ENCODE data around the gene COL10A1. TPM values are rescaled to one million over a fixed set of nuclear protein-coding genes. Genes with fewer than 3 reads are reported as not detected.

Gene COL10A1
- total RNA-seq, 1 experiment from 2014 or later, result not detected

DNA sequence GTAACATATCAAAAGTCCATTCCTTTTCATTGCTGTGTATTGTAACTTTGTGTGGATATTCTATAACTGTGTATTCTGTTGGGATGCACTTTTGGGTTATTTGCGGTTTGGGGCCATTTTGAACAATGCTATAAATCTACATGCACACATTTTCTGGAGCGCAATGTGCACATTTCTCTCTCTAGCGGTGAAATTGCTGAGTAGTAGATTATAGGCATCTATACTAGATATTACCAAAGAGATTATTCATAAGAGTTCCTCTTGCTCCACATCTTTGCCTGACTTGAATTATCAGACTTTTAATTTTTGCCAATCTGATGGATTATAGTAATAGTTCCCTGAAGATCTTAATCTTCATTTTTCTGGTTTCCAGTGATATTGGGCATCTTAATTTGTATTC lies 47.0 kb downstream of the COL10A1 start:
- WGBS (ENCODE audit: extremely low coverage, insufficient read length, low lambda C conversion rate), result no CpG with 5 or more reads among the region's 3 CpGs
- no peak overlapping the region for H2BK12ac ChIP-seq (ENCODE audit: insufficient read length, low read depth, low read length)
- H3K18ac ChIP-seq (ENCODE audit: insufficient read length, low read depth, low read length), result no peak overlapping the region
- no peak overlapping the region for H3K4ac ChIP-seq (ENCODE audit: low read depth, low read length)
- no peaks in the 10 kb centered on the region for H3K4me1 ChIP-seq (ENCODE audit: insufficient read depth, low read length)
- H3K79me2 ChIP-seq (ENCODE audit: insufficient read depth, low read length), result no peaks in the 10 kb centered on the region
- no peak overlapping the region for H3K27ac ChIP-seq (ENCODE audit: insufficient read length, low read depth, low read length)
- Mint-ChIP-seq H3K4me1 (peaks cover 0 to 4% of the 10 kb centered on the region in 2 experiments; a peak in 2 of 4 replicates), H3K27ac (no peak overlapping the region), H3K27me3 (ENCODE audit: low read depth) (no peaks in the 10 kb centered on the region), H3K36me3 (ENCODE audit: insufficient read depth in 1 of 3, low read depth in 3 of 3) (no peaks in the 10 kb centered on the region), H3K9me3 (no peaks in the 10 kb centered on the region), H3K4me3 (no peak overlapping the region)
- H4K5ac ChIP-seq (ENCODE audit: insufficient read length, low read depth, low read length), result no peak overlapping the region
- no peak overlapping the region for H2BK5ac ChIP-seq (ENCODE audit: insufficient read length, low read length)
- H4K91ac ChIP-seq (ENCODE audit: insufficient read length, low read depth, low read length), result no peak overlapping the region
- TF ChIP-seq, protein P1, sequence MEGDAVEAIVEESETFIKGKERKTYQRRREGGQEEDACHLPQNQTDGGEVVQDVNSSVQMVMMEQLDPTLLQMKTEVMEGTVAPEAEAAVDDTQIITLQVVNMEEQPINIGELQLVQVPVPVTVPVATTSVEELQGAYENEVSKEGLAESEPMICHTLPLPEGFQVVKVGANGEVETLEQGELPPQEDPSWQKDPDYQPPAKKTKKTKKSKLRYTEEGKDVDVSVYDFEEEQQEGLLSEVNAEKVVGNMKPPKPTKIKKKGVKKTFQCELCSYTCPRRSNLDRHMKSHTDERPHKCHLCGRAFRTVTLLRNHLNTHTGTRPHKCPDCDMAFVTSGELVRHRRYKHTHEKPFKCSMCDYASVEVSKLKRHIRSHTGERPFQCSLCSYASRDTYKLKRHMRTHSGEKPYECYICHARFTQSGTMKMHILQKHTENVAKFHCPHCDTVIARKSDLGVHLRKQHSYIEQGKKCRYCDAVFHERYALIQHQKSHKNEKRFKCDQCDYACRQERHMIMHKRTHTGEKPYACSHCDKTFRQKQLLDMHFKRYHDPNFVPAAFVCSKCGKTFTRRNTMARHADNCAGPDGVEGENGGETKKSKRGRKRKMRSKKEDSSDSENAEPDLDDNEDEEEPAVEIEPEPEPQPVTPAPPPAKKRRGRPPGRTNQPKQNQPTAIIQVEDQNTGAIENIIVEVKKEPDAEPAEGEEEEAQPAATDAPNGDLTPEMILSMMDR (conservative IDR thresholded peaks at IDR 0.05), result no peak
- H3K4me2 ChIP-seq (ENCODE audit: insufficient read depth, insufficient read length, low read length), result no peak overlapping the region
- no peak overlapping the region for H3K23ac ChIP-seq (ENCODE audit: insufficient read length, low read depth, low read length)
- H3K56ac ChIP-seq (ENCODE audit: insufficient read length, low read depth, low read length), result no peak overlapping the region
- no peaks in the 10 kb centered on the region for H3K9me3 ChIP-seq (ENCODE audit: control insufficient read depth, low read depth, low read length)
- no peak for DNase-seq
- no peak overlapping the region for H2BK15ac ChIP-seq (ENCODE audit: low read depth, low read length)
- no peaks in the 10 kb centered on the region for H3K23me2 ChIP-seq (ENCODE audit: insufficient read length, low read depth, low read length, poor library complexity, severe bottlenecking)
- H2AFZ ChIP-seq (ENCODE audit: low read length), result no peak overlapping the region
- H4K8ac ChIP-seq (replicated peaks; ENCODE audit: insufficient read length, low read depth, low read length), result no peak overlapping the region
- H2AK5ac ChIP-seq (ENCODE audit: insufficient read length, low read length), result no peak overlapping the region
- no peak overlapping the region for H3K14ac ChIP-seq (ENCODE audit: insufficient read depth, low read length)
- H3K27me3 ChIP-seq (ENCODE audit: insufficient read depth, low read length), result no peaks in the 10 kb centered on the region
- H3T11ph ChIP-seq (ENCODE audit: low read length), result no peak overlapping the region
- H3K79me1 ChIP-seq (ENCODE audit: insufficient read depth, low read depth, low read length, poor library complexity, severe bottlenecking), result no peaks in the 10 kb centered on the region
- H2BK20ac ChIP-seq (ENCODE audit: low read depth, low read length, poor library complexity, severe bottlenecking), result no peak overlapping the region
- no peaks in the 10 kb centered on the region for H4K20me1 ChIP-seq (ENCODE audit: control insufficient read depth, insufficient read depth, insufficient read length)
- no peak overlapping the region for H2BK120ac ChIP-seq (ENCODE audit: low read depth, low read length, poor library complexity, severe bottlenecking)
- H3K9ac ChIP-seq (ENCODE audit: extremely low read depth, insufficient read length, low read length), result no peak overlapping the region
